ENCODE data around the gene SLC39A9. TPM values are rescaled to one million over a fixed set of nuclear protein-coding genes. Genes with fewer than 3 reads are reported as not detected.
A peak's percentile ranks its signal among the peaks of the same experiment; 100 is the strongest.

The SLC39A9 gene
- total RNA-seq, 1 experiment from 2014 or later = 39.8 TPM

GRCh38 chr14:69441948-69442347, 43.5 kb downstream of the SLC39A9 start:
- Histone ChIP-seq H2BK15ac (ENCODE audit: low read depth, low read length) (no peak overlapping the region), H2BK120ac (ENCODE audit: low read depth, low read length, poor library complexity, severe bottlenecking) (no peak overlapping the region), H3K79me2 (ENCODE audit: insufficient read depth, low read length) (no peaks in the 10 kb centered on the region), H3K23me2 (ENCODE audit: insufficient read length, low read depth, low read length, poor library complexity, severe bottlenecking) (no peaks in the 10 kb centered on the region), H4K20me1 (ENCODE audit: control insufficient read depth, insufficient read depth, insufficient read length) (no peaks in the 10 kb centered on the region), H3K56ac (ENCODE audit: insufficient read length, low read depth, low read length) (no peak overlapping the region), H2BK12ac (ENCODE audit: insufficient read length, low read depth, low read length) (no peak overlapping the region), H3K27ac (ENCODE audit: insufficient read length, low read depth, low read length) (no peak overlapping the region), H3K27me3 (ENCODE audit: insufficient read depth, low read length) (no peaks in the 10 kb centered on the region), H3K23ac (ENCODE audit: insufficient read length, low read depth, low read length) (no peak overlapping the region), H3K14ac (ENCODE audit: insufficient read depth, low read length) (no peak overlapping the region), H3K9ac (ENCODE audit: extremely low read depth, insufficient read length, low read length) (no peak overlapping the region), H3K4me1 (ENCODE audit: insufficient read depth, low read length) (no peaks in the 10 kb centered on the region; the same call in 1 of the 2 replicates), H3K18ac (ENCODE audit: insufficient read length, low read depth, low read length) (no peak overlapping the region), H3K79me1 (ENCODE audit: insufficient read depth, low read depth, low read length, poor library complexity, severe bottlenecking) (no peaks in the 10 kb centered on the region), H3K9me3 (ENCODE audit: control insufficient read depth, low read depth, low read length) (no peaks in the 10 kb centered on the region), H2BK5ac (ENCODE audit: insufficient read length, low read length) (no peak overlapping the region), H3K4me2 (ENCODE audit: insufficient read depth, insufficient read length, low read length) (no peak overlapping the region), H3K4ac (ENCODE audit: low read depth, low read length) (no peak overlapping the region), H2AK5ac (ENCODE audit: insufficient read length, low read length) (no peak overlapping the region), H4K91ac (ENCODE audit: insufficient read length, low read depth, low read length) (no peak overlapping the region), H3T11ph (ENCODE audit: low read length) (no peak overlapping the region), H4K5ac (ENCODE audit: insufficient read length, low read depth, low read length) (no peak overlapping the region), H4K8ac (replicated peaks; ENCODE audit: insufficient read length, low read depth, low read length) (no peak overlapping the region), H2AFZ (ENCODE audit: low read length) (no peak overlapping the region), H2BK20ac (ENCODE audit: low read depth, low read length, poor library complexity, severe bottlenecking) (no peak overlapping the region)
- Mint-ChIP-seq H3K4me3 (no peak overlapping the region), H3K27me3 (ENCODE audit: low read depth) (no peaks in the 10 kb centered on the region), H3K4me1 (peaks cover 11 to 12% of the 10 kb centered on the region in 2 experiments), H3K9me3 (no peaks in the 10 kb centered on the region), H3K27ac (peak overlapping the region in 1 of 3 experiments; percentile 41; a peak in 1 of 7 replicates), H3K36me3 (ENCODE audit: insufficient read depth in 1 of 3, low read depth in 3 of 3) (peaks cover 2 to 6% (median 3%) of the 10 kb centered on the region in 3 experiments; a peak in 6 of 7 replicates)
- no peak for DNase-seq
- no CpG with 5 or more reads among the region's 5 CpGs for WGBS (ENCODE audit: extremely low coverage, insufficient read length, low lambda C conversion rate)
- TF ChIP-seq CTCF (conservative IDR thresholded peaks at IDR 0.05) = no peak
